Fibroblast of mammary gland (primary cell): ENCODE results near the gene NT5E.

Experiments
- DNase-seq: peaks from one replicate; pipeline ENCODE4 v3.0.0-alpha.2; 2010; ENCODE audit warnings: low read depth
- H3K4me3 ChIP-seq: 2 replicates; pipeline ENCODE4 v1.5.1; 2011; ENCODE audit warnings: low read depth, mild to moderate bottlenecking, low read length, moderate library complexity; ENCODE audit not compliant: control insufficient read depth
- CTCF ChIP-seq: conservative IDR thresholded peaks from 2 replicates; pipeline ENCODE4 v1.5.1; 2011; ENCODE audit warnings: low read depth, low read length, inconsistent platforms; ENCODE audit not compliant: control insufficient read depth, insufficient read depth

Gene NT5E

GRCh38 chr6:85482206-85482904, 32.5 kb downstream of the NT5E start:
- DNase-seq = peak; percentile 95
- TF ChIP-seq CTCF = no peak
- H3K4me3 ChIP-seq = no peak overlapping the region

- peak; percentile 100 for TF ChIP-seq CTCF
- DNase-seq = peak; percentile 77
- no peak overlapping the region for H3K4me3 ChIP-seq
Measured at GRCh38 chr6:85482905-85483700, 33.2 kb downstream of the NT5E start.

- no peak overlapping the region for H3K4me3 ChIP-seq
- no peak for DNase-seq
- no peak for TF ChIP-seq CTCF
Measured at GRCh38 chr6:85483846-85484245, 34.0 kb downstream of the NT5E start.

- no peak overlapping the region for H3K4me3 ChIP-seq
- no peak for DNase-seq
- TF ChIP-seq CTCF = no peak
Measured at GRCh38 chr6:85484948-85485347, 35.1 kb downstream of the NT5E start.

GRCh38 chr6:85490516-85491248, 40.8 kb downstream of the NT5E start:
- no peak for TF ChIP-seq CTCF
- no peak overlapping the region for H3K4me3 ChIP-seq
- peak; percentile 17 for DNase-seq

- no peak for DNase-seq
- H3K4me3 ChIP-seq = no peak overlapping the region
- TF ChIP-seq CTCF = no peak
Measured at GRCh38 chr6:85493389-85493788, 43.5 kb downstream of the NT5E start.
